HG02642 (cell line): ENCODE measurements around the gene UROC1.
"Not testable (repeated sequence)": the region's sequence is repeated elsewhere in the genome, so short reads cannot be mapped to it uniquely, and the experiment has no call there.

Source experiments
- ATAC-seq: cut with Tn5 transposase; IDR thresholded peaks from one replicate; pipeline ENCODE4 v1.9.1; 2021; ENCODE audit warnings: mild to moderate bottlenecking; ENCODE audit not compliant: unreplicated experiment, poor library complexity

UROC1 gene

GRCh38 chr3:126535636-126536035 lies 18.1 kb upstream of the UROC1 start:
- ATAC-seq: no peak

- not testable (repeated sequence) for ATAC-seq
Measured at GRCh38 chr3:126534716-126535115, 17.1 kb upstream of the UROC1 start.

GRCh38 chr3:126533506-126533905 lies 15.9 kb upstream of the UROC1 start:
- no peak for ATAC-seq

- no peak for ATAC-seq
Measured at GRCh38 chr3:126531051-126531330, 13.4 kb upstream of the UROC1 start.

GRCh38 chr3:126530171-126531050 lies 12.8 kb upstream of the UROC1 start:
- ATAC-seq: no peak

GRCh38 chr3:126529585-126530170 lies 12.1 kb upstream of the UROC1 start:
- no peak for ATAC-seq

GRCh38 chr3:126528800-126529541 lies 11.4 kb upstream of the UROC1 start:
- ATAC-seq: no peak

- ATAC-seq: no peak
Measured at GRCh38 chr3:126528419-126528799, 10.8 kb upstream of the UROC1 start.

- no peak for ATAC-seq
Measured at GRCh38 chr3:126527455-126528211, 10.1 kb upstream of the UROC1 start.

- ATAC-seq: no peak
Measured at GRCh38 chr3:126527006-126527405, 9.4 kb upstream of the UROC1 start.

- ATAC-seq: no peak
Measured at GRCh38 chr3:126526668-126527005, 9.1 kb upstream of the UROC1 start.

GRCh38 chr3:126525853-126526667 lies 8.5 kb upstream of the UROC1 start:
- no peak for ATAC-seq

- no peak for ATAC-seq
Measured at GRCh38 chr3:126525091-126525852, 7.7 kb upstream of the UROC1 start.

GRCh38 chr3:126524429-126524988 lies 6.9 kb upstream of the UROC1 start:
- ATAC-seq: no peak

- ATAC-seq: no peak
Measured at GRCh38 chr3:126523745-126524428, 6.3 kb upstream of the UROC1 start, which contains the start of gene CHST13. Gene CHST13, plus strand, starts transcription at chr3:126524155. Its CDS starts 178 bp downstream, at chr3:126524333.

- no peak for ATAC-seq
Measured at GRCh38 chr3:126522363-126522788, 4.8 kb upstream of the UROC1 start.

- no peak for ATAC-seq
Measured at GRCh38 chr3:126521122-126521891, 3.7 kb upstream of the UROC1 start.
